Measurements from ENCODE around the gene SHISA9.

The SHISA9 gene

DNA sequence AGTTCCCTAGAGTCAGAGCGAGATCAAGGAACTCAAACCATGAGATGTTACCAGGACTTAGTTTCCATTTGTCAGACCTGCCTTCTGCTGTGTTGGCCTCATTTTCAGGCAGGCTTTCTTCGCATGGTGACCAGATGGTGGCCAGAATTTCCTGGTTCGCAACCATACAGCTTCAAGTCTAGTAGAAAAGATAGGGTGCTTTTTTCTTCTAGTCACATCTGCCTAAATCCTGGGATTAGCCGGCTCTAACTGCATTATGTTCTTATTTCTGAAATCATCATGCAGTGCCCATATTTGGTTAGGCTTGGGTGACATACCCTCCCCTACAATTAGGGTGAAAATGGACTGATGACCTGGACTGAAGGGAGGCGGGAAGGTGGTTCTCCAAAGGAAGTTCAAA lies 131.5 kb downstream of the SHISA9 start:
- DNase-seq: no peak

DNA sequence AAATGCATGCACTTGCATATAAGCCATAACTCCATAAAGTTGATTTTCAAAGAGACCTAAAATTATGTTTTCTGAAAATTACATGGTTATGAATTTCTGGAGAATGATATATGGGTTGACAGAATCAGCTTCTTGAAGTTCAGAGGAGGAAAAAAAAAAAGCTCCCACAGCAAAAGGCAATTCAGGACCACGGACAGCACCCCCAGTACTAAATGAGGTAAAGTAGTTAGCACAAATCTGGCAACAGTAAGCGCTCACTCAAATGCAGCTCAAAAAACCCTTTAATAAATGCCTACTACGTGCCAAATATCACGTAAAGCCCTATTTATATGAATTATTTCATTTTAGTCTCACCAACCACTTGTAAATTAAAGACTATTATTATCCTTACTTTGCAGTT lies 135.2 kb downstream of the SHISA9 start:
- no peak for DNase-seq

GRCh38 chr16:13038591-13038990 lies 137.2 kb downstream of the SHISA9 start:
- DNase-seq: no peak

DNA sequence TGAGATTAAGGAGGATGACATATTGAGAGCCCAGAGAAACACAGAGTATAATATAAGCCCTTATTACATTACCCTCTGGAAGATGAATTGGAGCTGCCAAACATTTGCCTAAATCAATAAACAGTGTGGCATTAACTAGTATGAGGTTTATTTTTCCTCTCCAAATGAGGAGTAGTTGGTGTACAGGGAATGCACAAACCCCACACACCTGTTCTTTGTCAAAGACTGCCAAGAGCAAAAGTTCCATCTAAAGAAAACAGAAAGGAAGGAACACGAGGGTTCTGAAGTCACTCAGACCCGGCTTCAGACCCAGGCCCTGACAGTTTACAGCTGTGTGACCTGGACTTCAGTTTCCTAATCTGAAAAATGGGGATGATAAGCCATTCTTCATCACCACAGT lies 138.1 kb downstream of the SHISA9 start:
- no peak for DNase-seq

GRCh38 chr16:13041180-13041579 lies 139.8 kb downstream of the SHISA9 start:
- no peak for DNase-seq

DNA sequence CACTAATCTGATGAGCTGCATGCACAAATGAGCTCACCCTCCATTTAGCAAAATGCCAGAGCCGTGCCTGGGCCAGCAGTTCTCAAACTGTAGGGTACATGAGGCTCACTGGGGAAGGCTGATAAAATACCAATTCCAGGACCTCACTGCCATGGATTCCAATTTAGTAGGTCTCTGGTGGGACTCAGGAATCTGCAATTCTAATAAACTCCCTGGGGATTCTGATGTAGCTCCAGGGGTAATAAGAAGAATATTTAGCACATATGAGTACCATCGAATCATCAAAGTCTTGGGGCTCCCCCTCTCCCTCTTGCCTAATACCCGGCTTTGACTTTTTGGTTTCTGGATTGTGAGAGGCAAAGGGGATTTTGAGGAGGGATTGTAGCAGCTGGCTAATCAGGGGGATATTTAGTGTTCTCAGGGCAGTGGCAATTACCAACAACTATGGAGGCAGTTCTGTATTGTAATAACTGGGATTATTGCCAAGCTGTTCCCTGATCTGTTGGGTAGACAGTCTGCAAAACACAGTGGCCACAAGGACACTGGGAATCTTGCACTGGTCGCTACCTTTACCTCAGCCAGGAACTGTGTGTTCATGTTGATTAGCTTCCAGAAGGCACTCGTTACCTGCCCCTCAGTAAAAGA lies 140.4 kb downstream of the SHISA9 start:
- DNase-seq: no peak

DNA sequence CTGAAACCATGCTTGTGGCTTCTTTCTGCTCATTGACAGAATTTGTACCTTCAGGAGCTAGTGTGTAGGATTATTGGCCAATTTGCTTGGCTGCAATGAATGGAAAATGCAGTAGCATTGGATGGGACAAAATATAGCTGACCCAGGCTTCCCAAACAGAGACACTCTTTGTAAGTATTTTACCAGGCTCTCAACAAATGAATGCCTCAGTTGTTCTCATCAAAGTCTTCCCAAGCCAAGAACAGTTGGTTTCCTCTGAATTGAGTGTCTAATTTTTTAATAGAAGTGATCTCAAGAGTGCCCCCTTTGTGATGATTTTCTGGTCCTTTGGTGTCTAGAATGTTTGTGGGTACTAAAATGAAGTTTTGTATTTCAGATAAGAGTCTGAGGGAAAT lies 140.9 kb downstream of the SHISA9 start:
- no peak for DNase-seq

- DNase-seq: no peak
Observed at GRCh38 chr16:13046061-13046821, 144.8 kb downstream of the SHISA9 start.

DNA sequence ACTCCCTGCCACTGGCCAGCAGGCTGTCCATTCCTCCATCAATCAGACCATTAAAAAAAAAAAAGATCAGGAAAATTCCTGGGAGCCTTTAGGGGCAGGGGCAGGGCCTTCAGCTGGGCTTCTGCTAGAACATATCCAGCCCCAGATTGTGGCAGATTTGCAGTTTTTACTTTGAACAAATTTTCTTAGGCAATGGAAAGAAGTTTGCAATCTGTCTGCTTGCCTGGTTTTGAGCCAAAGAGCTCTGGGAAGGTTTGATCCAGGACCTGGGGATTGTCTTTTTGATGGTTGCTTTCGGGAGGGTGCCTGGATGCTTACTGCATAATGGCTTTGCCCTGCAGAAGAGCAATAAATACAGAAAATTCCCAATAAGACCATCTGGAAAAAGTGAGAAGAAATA lies 145.9 kb downstream of the SHISA9 start:
- DNase-seq: no peak

DNA sequence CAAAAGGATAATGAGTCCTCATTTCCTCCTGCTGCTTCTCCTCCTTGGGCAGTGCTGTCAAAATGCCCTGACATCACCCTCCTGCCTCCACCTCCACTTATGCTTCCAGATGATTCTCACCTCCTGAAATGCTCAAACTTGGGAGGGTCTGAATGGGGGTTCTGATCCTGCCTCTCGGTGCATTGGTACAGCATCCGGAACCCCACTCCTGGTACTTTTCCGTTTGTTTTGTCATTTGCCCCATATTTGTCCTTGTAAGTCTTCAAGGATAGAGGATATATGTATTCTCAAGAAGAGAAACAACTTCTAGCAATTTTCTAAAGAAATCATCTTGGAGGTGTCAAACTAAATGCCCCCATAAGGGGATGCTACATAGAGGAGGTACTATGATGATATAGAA lies 148.3 kb downstream of the SHISA9 start:
- no peak for DNase-seq

- DNase-seq: no peak
Observed at GRCh38 chr16:13052431-13052830, 151.0 kb downstream of the SHISA9 start.

DNA sequence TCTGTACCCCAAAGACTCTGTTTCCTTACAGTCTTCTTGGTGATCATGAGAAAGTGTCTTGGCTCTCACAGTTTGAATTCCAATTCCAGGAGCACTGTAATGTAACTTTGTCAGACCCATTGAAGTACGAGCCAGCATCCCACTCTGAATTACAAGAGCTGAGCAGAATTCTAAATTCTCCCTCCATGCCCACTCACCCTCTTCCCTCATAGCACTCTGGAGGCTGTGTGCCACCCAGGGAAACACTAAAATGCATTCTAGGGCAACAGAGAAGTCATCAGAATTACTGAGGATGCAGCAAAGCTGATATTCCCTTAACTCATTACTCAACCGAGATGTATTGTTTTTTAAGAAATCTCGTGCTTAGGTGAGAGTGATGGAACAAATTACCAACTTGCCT lies 154.1 kb downstream of the SHISA9 start:
- DNase-seq: no peak

- no peak for DNase-seq
Observed at GRCh38 chr16:13056607-13057006, 155.2 kb downstream of the SHISA9 start.

DNA sequence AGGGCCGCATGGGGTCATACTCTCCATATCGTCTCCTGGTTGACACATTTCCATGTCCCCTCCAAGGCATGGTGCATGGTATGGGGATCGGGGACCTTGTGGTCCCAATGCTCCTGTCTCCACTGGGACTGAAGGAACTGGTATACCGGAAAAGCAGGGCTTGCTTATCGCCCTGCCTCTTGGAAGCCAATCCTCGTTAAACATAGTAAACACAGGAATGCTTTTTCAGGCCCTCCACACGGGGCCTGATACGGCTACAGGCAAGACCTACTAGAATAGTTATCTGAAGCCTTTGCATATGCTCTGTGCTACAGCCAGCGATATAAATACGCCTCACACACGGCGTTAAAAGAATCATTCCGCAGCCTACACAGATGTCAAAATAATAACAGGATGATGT lies 159.5 kb downstream of the SHISA9 start:
- no peak for DNase-seq

GRCh38 chr16:13061691-13062090 lies 160.3 kb downstream of the SHISA9 start:
- DNase-seq: no peak

DNA sequence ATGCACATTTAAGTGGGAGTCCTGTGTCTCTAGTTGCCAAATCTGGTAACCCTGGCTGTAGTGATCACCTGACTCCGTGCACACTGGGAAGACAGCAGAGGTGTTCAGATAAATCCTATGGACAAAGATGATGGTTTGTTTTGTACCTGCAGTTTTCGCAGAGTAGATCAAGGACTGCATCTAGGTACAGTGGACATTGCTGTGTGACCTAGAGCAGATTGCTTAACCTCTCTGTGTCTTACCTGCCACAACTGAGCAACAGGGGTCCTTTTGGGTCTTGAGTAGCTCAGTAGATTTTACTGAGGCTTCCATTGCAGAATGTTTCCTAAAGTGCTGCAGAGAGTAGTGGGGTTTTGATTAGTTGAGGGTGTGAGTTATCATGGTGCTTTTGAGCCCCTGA lies 160.8 kb downstream of the SHISA9 start:
- DNase-seq: no peak

DNA sequence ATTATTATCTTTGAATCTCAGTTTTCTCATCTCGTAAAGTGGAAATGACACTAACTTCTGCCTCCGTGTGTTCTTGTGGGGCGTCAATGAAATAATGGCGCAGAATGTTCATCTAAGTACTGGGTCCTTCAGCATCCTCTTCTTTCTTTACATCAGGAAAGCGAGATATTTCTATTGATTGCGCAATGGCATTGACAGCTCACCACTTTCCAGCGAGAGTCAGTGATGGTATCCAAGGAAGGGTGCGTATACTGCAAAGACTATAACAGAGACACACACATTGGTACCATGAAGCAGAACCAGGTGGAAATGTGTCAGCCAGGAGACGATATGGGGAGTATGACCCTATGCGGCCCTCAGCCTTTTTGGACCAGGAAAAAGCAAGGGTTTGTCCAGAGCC lies 162.1 kb downstream of the SHISA9 start:
- no peak for DNase-seq

GRCh38 chr16:13064821-13065220 lies 163.4 kb downstream of the SHISA9 start:
- no peak for DNase-seq

- DNase-seq: no peak
Observed at GRCh38 chr16:13067648-13068047, 166.2 kb downstream of the SHISA9 start.

- DNase-seq: no peak
Observed at GRCh38 chr16:13068912-13069583, 167.7 kb downstream of the SHISA9 start.

DNA sequence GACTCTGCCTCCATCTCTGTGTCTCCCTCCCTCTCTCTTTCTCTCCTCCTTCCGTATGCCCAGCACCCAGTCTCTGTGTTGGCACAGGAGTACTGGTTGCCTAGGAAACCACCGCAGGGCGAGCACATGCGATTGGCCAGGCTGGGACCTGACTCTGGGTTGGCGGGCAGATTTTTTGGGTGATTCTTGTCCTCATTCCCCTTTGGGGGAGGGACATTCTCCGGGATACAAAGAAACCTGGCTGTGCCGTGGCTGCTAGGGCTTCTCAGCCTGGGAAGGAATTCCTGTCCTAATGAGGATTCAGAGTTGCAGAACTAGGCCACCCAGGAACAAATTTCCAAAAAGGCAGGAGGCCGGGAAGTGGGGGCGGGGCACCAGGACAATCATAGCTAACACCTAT lies 168.9 kb downstream of the SHISA9 start:
- no peak for DNase-seq

GRCh38 chr16:13076878-13077277 lies 175.5 kb downstream of the SHISA9 start:
- DNase-seq: no peak

- DNase-seq: no peak
Observed at GRCh38 chr16:13077816-13078215, 176.4 kb downstream of the SHISA9 start.

- no peak for DNase-seq
Observed at GRCh38 chr16:13080531-13080930, 179.1 kb downstream of the SHISA9 start.

Data from NCI-H2227 treated with DMSO at 0.1 percent for 48 hours (cell line).